Smooth muscle cell (in vitro differentiated cells): ENCODE results near the gene CXADR. TPM values are rescaled to one million over a fixed set of nuclear protein-coding genes. Genes with fewer than 3 reads are reported as not detected.
A peak's percentile ranks its signal among the peaks of the same experiment; 100 is the strongest.
"Not testable (repeated sequence)": the region's sequence is repeated elsewhere in the genome, so short reads cannot be mapped to it uniquely, and the experiment has no call there.

ENCODE experiments used
- DNase-seq: peaks from one replicate; lab custom pipeline; 2025; ENCODE audit not compliant: unreplicated experiment; lab: John Stamatoyannopoulos, UW
- H2AFZ ChIP-seq: fragments of 200-600 bp; sonication (generic); 2 replicates; pipeline ENCODE4 v1.6.0; 2016; ENCODE audit warnings: antibody characterized with exemption, low read depth, mild to moderate bottlenecking
- H3F3A ChIP-seq: fragments of 200-600 bp; sonication (generic); 2 replicates; pipeline ENCODE4 v1.6.0; 2017; ENCODE audit warnings: antibody characterized with exemption, low read depth
- H3K27ac ChIP-seq: fragments of 200-600 bp; sonication (generic); 2 replicates; pipeline ENCODE4 v1.5.1; 2016; ENCODE audit warnings: low read depth, mild to moderate bottlenecking
- H3K27me3 ChIP-seq: fragments of 200-600 bp; sonication (generic); 2 replicates; pipeline ENCODE4 v1.6.1; 2016; ENCODE audit warnings: low read depth, mild to moderate bottlenecking
- H3K36me3 ChIP-seq: fragments of 200-600 bp; sonication (generic); 2 replicates; pipeline ENCODE4 v1.5.1; 2016; ENCODE audit warnings: low read depth
- H3K4me1 ChIP-seq: fragments of 200-600 bp; sonication (generic); 2 replicates; pipeline ENCODE4 v1.5.1; 2016; ENCODE audit warnings: low read depth
- H3K4me2 ChIP-seq: fragments of 200-600 bp; sonication (generic); 2 replicates; pipeline ENCODE4 v1.6.0; 2016; ENCODE audit warnings: mild to moderate bottlenecking
- H3K4me3 ChIP-seq: fragments of 200-600 bp; sonication (generic); 2 replicates; pipeline ENCODE4 v1.5.1; 2016; ENCODE audit warnings: mild to moderate bottlenecking
- H3K79me2 ChIP-seq: fragments of 200-600 bp; sonication (generic); 2 replicates; pipeline ENCODE4 v1.6.0; 2016; ENCODE audit warnings: low read depth, mild to moderate bottlenecking
- H3K9ac ChIP-seq: fragments of 200-600 bp; sonication (generic); 2 replicates; pipeline ENCODE4 v1.6.0; 2016; ENCODE audit warnings: low read depth
- H3K9me3 ChIP-seq: fragments of 200-600 bp; sonication (generic); replicated peaks from 2 replicates; pipeline ENCODE4 v1.5.1; 2016; ENCODE audit warnings: low read depth
- H4K20me1 ChIP-seq: fragments of 200-600 bp; sonication (generic); 2 replicates; pipeline ENCODE4 v1.6.0; 2016; ENCODE audit warnings: low read depth
- CTCF ChIP-seq: fragments of 200-600 bp; sonication (generic); IDR thresholded peaks from 2 replicates; pipeline ENCODE4 v1.5.1; 2017; ENCODE audit warnings: borderline replicate concordance, mild to moderate bottlenecking, antibody characterized with exemption; ENCODE audit not compliant: insufficient read depth, poor library complexity, severe bottlenecking
- WGBS: methylation state at CpG from one replicate; pipeline ENCODE4 v1.1.7; 2016; ENCODE audit warnings: low lambda C conversion rate; 5-methylcytosine and 5-hydroxymethylcytosine counted together
- polyA plus RNA-seq: library from polyadenylated mRNA; unstranded; fragments of >200 nt; fragmentation: Nextera tagmentation; extraction: Ambion mirVana; gene quantifications from 2 replicates; pipeline ENCODE4 v1.2.1, GENCODE V29; 2016
- total RNA-seq: library from RNA; depleted of rRNA; stranded (reverse); fragments of >200 nt; gene quantifications from 2 replicates; pipeline ENCODE4 v1.2.3, GENCODE V29; 2014

CXADR gene
- total and polyA plus RNA-seq, 2 experiments from 2014 or later = 19.5 to 42.0 TPM

GRCh38 chr21:17507591-17507990 is 5.3 kb upstream of the CXADR start:
- H3K79me2 ChIP-seq = no peaks in the 10 kb centered on the region
- 71% methylated on average over 5 of the region's 5 CpGs for WGBS

DNA sequence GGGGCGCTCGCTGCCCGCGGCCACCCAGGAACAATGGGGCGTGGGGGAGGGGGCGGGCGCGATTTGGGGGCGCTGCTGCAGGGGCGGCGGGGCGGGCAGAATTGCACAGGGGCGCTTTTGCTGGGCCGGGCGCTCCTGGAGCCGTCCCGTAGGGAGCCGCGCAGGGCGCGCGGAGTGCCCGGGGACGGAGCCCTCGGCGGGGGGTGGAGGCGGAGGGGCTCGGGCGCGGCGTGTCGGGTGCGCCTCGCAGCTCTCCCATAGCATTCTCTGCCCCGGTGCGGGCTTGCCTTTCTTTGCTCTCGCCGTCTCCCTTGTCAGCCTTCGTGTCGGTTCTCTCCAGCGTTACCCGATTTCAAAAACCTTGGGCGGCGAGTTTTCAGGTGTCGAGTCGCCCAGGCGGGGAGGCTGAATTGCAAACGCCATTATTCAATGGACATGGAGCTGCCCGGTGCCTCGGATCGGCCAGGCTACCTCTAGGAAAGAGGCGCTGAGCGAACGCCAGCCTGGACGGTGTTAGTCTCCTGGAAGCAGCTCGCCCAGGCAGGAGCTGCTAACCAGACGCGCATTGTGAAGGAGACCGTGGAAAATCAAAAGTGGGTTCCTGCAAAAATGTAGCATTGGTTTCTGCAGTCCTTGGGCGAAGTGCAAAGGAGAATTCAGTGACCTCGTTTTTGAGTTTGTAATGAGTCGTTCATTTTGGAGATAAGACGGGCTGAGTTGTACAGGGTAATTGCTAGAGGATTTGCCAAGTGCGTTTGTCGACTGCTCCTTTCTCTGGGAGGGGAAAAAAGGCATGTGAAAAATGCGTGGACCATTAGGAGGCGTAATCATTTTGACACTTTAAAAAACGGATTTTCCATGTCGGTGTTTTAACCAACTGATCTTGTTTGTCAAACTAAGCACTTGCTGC is 626 bp downstream of the CXADR start:
- Histone ChIP-seq H3K9ac (peak overlapping the region; percentile 82), H3K4me1 (peaks cover 24% of the 10 kb centered on the region), H3K79me2 (peaks cover 23% of the 10 kb centered on the region), H2AFZ (peak overlapping the region; percentile 94), H3F3A (peaks cover 14% of the 10 kb centered on the region), H3K36me3 (no peaks in the 10 kb centered on the region), H3K27me3 (no peaks in the 10 kb centered on the region), H3K4me3 (peak overlapping the region; percentile 96), H3K27ac (peak overlapping the region; percentile 70), H3K9me3 (no peaks in the 10 kb centered on the region), H4K20me1 (peaks cover 17% of the 10 kb centered on the region), H3K4me2 (peak overlapping the region; percentile 99)
- no peak for TF ChIP-seq CTCF
- under 1% methylated on average over 60 of the region's 69 CpGs for WGBS
- peak; percentile 13 for DNase-seq

More at GRCh38 chr21:17507591-17507990, 5.3 kb upstream of the CXADR start:
- no peak for TF ChIP-seq CTCF
- Histone ChIP-seq H3K4me2 (no peak overlapping the region), H4K20me1 (no peaks in the 10 kb centered on the region), H3K9me3 (no peaks in the 10 kb centered on the region), H3K27me3 (no peaks in the 10 kb centered on the region), H3K4me1 (no peaks in the 10 kb centered on the region), H3K4me3 (no peak overlapping the region), H3K9ac (no peak overlapping the region), H3K36me3 (no peaks in the 10 kb centered on the region), H3K27ac (no peak overlapping the region), H2AFZ (no peak overlapping the region), H3F3A (peaks cover 11% of the 10 kb centered on the region)
- DNase-seq = no peak

- H3K9ac ChIP-seq = peak overlapping the region; percentile 82
- peaks cover 24% of the 10 kb centered on the region for H3K4me1 ChIP-seq
- H3K9me3 ChIP-seq = no peaks in the 10 kb centered on the region
- H3K4me2 ChIP-seq = peak overlapping the region; percentile 99
- peak overlapping the region; percentile 70 for H3K27ac ChIP-seq
- 20% methylated on average over 13 of the region's 13 CpGs for WGBS
- H4K20me1 ChIP-seq = peaks cover 19% of the 10 kb centered on the region
- peaks cover 24% of the 10 kb centered on the region for H3K79me2 ChIP-seq
- no peak for DNase-seq
- no peaks in the 10 kb centered on the region for H3K36me3 ChIP-seq
- peaks cover 14% of the 10 kb centered on the region for H3F3A ChIP-seq
- TF ChIP-seq CTCF = no peak
- H2AFZ ChIP-seq = no peak overlapping the region
- no peaks in the 10 kb centered on the region for H3K27me3 ChIP-seq
- peak overlapping the region; percentile 96 for H3K4me3 ChIP-seq
These were observed 1.4 kb downstream of the CXADR start for GRCh38 chr21:17514124-17514845.

DNA sequence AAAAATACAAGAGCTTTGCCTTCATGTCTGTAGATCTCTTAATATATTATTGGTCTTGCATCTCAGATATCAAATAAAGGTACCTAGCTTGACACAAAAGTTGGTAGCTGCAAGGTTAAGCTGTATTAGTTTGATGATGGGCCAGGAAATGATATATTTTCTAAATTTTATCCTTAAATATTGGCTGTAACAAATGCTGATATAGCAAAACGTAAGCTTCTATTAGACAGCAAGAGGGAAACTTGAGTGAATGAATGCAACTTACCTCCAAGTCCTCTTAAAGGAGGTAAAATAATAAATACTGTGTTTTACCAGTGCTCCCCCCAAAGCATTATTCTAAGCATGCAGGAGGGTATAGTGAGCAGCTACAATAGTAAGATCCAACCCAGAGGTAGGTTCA is 4.2 kb downstream of the CXADR start:
- not testable (repeated sequence) for H3K27me3 ChIP-seq, H3F3A ChIP-seq, H3K9me3 ChIP-seq, H3K4me3 ChIP-seq, H3K27ac ChIP-seq, H2AFZ ChIP-seq, H3K36me3 ChIP-seq, H3K9ac ChIP-seq, DNase-seq, H3K4me2 ChIP-seq
- WGBS = 100% methylated on average over 1 of the region's 1 CpG
- Histone ChIP-seq H4K20me1 (peaks cover 44% of the 10 kb centered on the region), H3K4me1 (peaks cover 24% of the 10 kb centered on the region), H3K79me2 (peaks cover 51% of the 10 kb centered on the region)
